ENCODE data around the gene MEF2C. TPM values are rescaled to one million over a fixed set of nuclear protein-coding genes. Genes with fewer than 3 reads are reported as not detected.
A peak's percentile ranks its signal among the peaks of the same experiment; 100 is the strongest.
"Not testable (repeated sequence)": the region's sequence is repeated elsewhere in the genome, so short reads cannot be mapped to it uniquely, and the experiment has no call there.

The MEF2C gene
- total RNA-seq, 1 donor from 2014 or later = 4.5 TPM

GRCh38 chr5:88861231-88861630 is 21.8 kb downstream of the MEF2C start:
- peak; percentile 25 for ATAC-seq

GRCh38 chr5:88860501-88860900 is 22.5 kb downstream of the MEF2C start:
- ATAC-seq = no peak

DNA sequence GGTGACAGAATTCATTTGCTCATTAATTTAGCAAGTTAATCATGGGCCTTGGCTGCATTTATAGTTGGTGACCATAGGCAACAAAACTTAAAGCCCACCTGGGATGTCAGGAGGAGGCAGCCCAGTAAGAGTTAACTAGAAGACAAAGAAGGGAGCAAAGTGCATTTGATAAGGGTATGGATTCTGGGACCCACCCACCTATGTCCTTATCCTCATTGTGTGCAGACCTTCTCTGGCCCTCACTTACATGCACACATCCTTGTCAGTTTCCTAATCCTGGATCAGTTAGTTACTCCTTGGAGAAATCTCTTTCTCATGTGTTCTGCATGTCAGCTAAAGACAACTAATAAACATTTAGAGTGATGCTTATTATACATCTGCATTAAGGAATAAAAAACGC is 24.6 kb downstream of the MEF2C start:
- no peak for ATAC-seq

GRCh38 chr5:88856381-88856780 is 26.6 kb downstream of the MEF2C start:
- ATAC-seq = not testable (repeated sequence)

DNA sequence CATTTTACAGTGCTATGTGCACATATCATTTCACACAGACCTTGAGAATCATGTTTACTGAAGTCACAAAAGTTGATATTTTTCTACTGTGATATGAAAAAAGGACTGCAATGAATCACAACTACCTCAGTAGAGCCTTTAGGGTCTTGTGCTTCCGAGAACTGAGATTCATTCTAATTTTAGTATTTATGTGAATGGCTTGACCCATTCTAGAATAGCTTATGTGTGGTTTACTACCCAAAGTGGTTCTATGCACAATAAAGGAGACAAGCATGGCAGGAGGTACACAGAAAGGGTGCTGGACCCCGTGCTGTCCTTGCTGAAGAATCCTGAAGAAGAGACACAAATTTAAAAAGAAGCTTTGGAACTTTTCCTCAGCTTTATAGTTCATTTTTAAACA is 28.2 kb downstream of the MEF2C start:
- ATAC-seq = no peak

GRCh38 chr5:88847420-88847819 is 35.6 kb downstream of the MEF2C start:
- ATAC-seq = no peak

DNA sequence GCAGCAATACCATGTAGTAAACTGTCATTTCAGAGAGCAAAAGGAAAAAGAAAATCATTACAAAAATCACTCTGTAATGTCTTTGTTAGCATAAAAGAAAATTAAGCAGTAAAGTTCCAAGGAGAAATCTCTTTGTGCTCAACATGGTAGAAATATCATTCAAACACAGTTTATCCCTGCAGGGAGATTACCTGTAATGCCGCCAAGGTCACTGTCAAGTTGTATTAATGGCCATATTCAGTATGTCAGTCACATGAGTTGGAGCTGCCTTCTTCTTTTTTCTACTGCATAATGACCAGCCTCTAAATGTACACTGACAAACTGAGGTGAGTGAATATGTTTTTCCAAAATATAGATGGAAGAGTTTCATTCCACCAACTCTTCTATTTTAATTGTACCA is 36.5 kb downstream of the MEF2C start:
- ATAC-seq = no peak

DNA sequence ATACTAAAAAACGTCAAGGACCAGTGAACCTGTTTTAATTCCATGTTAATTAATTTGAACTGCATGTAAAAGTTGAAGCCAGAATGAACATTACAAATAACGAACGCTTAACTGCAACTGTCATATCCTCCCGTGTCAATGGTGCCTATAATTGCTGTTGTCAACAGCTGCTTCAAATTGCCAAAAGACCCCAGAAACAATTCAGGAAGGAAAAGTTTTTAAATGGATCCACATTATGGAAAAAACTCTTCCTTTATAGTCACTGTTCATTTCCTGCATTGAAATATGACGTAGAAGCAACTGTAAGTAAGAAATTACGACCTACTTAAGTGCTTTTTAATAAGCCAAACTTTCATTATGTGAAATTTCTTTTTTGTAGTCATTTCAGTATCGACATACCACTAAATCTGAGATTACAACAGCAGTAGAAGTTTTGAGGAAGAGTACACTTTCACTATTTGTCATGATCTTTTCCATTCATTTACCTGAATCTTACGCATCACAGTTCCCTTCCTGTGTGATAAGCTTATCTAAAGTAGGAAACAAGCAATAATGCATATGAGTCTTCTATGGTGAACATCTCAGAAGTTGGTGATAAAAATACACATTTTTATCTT is 37.8 kb downstream of the MEF2C start:
- no peak for ATAC-seq

GRCh38 chr5:88842784-88843183 is 40.2 kb downstream of the MEF2C start:
- no peak for ATAC-seq

DNA sequence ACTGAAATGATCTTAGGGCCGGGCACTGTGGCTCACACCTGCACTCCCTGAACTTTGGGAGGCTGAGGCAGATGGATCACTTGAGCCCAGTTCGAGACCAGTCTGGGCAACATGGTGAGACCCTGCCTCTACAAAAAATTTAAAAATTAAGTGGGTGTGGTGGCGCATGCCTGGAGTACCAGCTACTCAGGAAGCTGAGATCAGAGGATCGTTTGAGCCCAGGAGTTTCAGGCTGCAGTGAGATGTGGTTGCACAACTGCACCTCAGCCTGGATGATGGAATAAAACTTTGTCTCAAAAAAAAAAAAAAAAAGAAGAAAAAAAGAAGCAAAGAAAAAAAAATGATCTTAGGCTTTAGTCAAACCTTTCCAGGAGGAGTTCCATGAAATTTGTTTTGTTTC is 41.8 kb downstream of the MEF2C start:
- ATAC-seq = no peak

- ATAC-seq = no peak
Measured at GRCh38 chr5:88840495-88840894, 42.5 kb downstream of the MEF2C start.

GRCh38 chr5:88839238-88839637 is 43.7 kb downstream of the MEF2C start:
- ATAC-seq = no peak

DNA sequence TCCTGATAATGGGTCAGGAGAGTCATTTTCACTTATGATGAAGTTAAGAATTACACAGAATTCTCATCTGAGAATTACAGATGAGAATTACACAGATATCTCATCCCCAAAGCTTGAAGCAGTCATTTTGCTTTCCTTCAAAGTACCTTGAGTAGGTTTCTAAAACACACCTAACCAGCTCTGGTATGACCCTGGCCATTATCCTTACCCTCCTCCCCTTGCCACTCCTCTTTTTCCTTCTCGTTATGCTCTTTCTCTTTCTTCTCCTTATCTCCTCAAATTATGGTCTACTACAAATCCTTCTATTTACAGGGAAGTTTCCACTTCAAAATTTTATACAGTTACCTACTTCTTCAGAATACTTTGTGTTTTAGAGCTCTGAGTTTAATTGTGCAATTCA is 44.5 kb downstream of the MEF2C start:
- ATAC-seq = no peak

DNA sequence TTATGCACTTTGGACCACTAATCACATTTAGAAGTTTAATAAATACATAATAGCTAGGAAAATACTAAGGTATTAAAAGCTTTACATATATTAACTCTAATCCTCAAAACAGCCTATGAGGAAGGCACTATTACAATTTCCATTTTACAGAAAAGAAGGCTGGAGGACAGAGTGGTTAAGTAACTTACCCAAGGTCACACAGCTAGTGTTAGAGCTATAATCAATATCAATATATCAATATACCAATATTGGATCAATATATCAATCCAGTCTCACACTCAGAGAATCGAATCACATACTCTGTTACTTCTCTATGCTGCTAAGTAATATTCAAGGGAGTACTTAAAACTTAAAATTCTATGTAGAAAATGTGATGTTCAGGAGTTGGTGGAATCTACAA is 45.2 kb downstream of the MEF2C start:
- ATAC-seq = no peak

DNA sequence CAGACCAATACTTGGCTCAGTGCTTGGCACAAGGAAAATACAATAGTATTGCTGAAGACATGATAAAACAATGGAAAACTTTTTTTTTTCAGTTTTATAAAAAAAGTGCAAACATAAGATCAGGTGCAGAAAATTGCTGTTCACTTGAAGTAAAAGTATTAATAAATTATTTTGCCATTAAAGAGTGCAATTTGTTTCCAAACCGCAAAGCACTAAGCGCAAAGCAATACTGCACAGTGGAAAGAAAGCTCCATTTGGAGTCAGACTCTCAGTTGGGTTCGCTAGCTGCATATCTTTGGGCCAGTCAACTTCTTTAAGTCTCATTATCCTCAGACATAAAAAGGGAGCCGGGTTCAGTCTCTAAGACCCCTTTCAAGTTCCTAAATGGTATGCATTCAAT is 45.8 kb downstream of the MEF2C start:
- no peak for ATAC-seq

- no peak for ATAC-seq
Measured at GRCh38 chr5:88836195-88836838, 46.7 kb downstream of the MEF2C start.

DNA sequence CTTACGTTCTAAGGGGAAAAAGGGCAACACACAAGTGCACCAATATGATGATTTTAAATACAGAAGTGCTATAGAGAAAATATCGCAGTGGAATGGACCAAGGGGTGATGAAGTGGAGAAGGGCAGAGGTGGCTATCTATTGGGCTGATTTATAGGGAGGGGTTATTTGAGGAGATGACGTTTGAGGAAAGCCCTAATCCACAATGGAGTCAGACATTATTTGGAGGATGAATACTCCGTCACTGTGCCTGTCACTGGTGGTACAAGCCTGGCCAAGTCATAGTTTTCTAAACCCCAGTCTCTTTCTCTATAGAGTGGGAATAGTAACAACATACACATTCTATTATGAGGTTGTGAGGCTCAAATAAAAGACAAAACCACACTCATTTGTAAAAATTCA is 48.5 kb downstream of the MEF2C start:
- ATAC-seq = no peak

DNA sequence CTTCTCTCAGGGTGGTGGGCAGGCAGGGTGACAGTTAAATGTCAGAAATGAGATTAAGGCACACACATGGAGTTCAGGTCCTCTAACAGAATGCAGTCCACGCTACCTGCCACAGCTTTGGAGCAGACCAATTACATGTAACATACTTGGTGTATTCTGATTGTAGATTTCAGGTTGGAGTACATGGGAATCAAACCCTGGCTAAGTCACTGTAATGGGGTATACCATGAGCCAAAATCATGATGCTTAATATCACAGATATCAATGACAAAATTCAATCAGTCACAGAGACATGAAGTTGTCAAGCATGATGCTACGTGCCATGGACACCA is 48.9 kb downstream of the MEF2C start:
- ATAC-seq = no peak

DNA sequence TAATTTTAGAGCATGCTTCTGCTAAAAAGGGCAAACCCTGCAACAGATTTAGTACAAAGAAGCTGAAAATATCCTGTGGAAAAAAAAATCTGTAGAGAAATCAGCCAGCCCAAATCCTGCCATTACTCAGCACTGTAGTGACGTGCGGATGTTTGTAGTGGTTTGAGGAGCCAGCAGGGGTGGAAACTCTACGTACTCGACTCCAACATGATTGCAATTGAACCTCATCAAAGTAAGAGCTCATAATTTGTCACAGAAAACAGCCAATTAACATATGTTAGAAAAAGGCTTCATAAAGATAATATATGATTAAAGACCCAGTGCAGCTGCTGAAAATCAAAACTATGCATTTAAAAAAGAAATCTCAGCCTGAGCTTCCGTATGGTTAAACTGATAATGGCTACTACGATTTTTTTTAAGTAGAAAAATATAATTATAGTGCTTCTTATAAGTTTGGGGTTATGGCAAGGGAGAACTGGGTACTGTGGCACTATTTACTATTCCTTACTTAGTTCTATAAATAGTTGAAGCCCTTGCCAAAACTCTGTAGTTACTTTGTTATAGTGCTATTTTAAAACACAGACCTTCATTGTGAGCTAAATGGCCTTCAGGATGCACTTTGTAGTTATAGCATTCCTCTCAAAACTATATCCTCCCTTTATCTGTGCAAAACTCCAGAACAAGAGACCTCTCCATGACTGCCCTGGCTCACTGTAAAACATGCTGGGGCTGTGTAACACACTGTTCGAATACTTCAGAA is 49.4 kb downstream of the MEF2C start:
- ATAC-seq = no peak

DNA sequence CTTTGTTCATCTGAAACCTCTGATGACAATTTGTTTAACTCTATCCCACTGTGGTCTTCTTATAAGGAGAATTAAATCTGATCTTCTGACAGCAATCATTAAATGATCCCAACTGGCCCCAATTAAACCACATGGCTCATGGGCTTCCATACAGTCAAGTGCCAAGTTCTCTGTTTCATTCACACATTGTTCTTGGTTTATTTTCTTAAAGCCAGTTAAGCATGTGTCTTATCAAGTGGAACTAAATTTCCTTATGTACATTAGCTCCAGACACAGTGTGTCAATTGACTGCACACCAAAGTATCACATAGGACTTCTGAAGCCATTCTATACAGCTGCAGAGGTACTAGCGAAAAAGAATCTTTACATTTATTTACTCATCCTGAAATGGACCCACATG is 51.2 kb downstream of the MEF2C start:
- no peak for ATAC-seq

- no peak for ATAC-seq
Measured at GRCh38 chr5:88830567-88830966, 52.4 kb downstream of the MEF2C start.

- no peak for ATAC-seq
Measured at GRCh38 chr5:88829775-88830174, 53.2 kb downstream of the MEF2C start.

DNA sequence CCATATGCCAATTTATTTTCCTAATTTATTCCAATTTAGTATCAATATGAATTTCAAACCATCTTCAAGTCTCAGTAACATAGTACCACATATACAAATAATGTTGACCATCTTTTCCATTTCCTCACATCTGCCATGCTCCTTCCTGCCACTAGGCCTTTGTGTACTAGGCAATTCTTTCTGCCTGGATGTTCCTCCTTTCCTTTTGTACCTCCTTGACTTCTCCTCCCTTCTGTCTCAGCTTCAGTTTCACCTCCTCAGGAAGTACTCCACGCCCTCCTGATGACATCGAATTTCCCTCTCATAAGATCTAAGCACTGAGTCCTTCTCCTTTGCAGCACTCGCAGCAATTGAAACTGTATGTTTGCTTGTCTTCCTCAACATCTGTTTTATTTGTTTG is 53.9 kb downstream of the MEF2C start:
- ATAC-seq = no peak

DNA sequence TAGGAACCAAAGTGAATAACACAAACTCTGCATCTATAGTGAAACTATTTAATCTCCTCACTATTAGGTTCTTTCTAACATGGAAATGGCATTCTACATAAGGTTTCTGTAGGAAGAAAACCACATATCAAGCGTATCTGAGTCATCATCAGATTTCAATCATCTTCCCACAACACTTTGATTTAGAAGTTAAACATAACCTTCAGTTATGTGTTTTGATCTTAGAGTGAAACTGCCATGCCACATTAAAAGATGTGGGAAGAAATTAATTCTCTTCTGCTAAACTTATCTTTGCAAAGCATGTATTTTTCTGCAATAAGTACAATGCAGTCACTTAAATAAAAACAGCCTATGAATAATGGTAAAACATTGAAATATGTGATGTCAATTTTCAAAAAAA is 55.0 kb downstream of the MEF2C start:
- ATAC-seq = no peak

All from esophagus mucosa (tissue), 1 donor.